ENCODE data around the gene CDKAL1.

The CDKAL1 gene

GRCh38 chr6:21238208-21238607 is 704.0 kb downstream of the CDKAL1 start:
- no peak overlapping the region for H3K18ac ChIP-seq (ENCODE audit: low read length)
- H3K27ac ChIP-seq (ENCODE audit: low read depth, low read length): no peak overlapping the region
- no peak overlapping the region for H3K56ac ChIP-seq (ENCODE audit: low read length)
- WGBS (ENCODE audit: extremely low coverage, insufficient coverage, low lambda C conversion rate): no CpG with 5 or more reads among the region's 2 CpGs
- no peak overlapping the region for H3K4me3 ChIP-seq (ENCODE audit: low read length)
- no peak overlapping the region for H4K8ac ChIP-seq (ENCODE audit: low read depth, low read length)
- H3K4ac ChIP-seq (ENCODE audit: low read depth, low read length): no peak overlapping the region
- no peak overlapping the region for H2BK120ac ChIP-seq (ENCODE audit: low read depth, low read length)
- no peaks in the 10 kb centered on the region for H3K79me1 ChIP-seq (ENCODE audit: low read length)
- no peaks in the 10 kb centered on the region for H3K79me2 ChIP-seq (ENCODE audit: control insufficient read depth, insufficient read depth, low read length)
- no peaks in the 10 kb centered on the region for H3K36me3 ChIP-seq (ENCODE audit: control insufficient read depth, insufficient read depth, low read length)
- no peak overlapping the region for H3K23ac ChIP-seq (ENCODE audit: low read length)
- no peaks in the 10 kb centered on the region for H3K27me3 ChIP-seq (ENCODE audit: insufficient read depth, low read length, poor library complexity)
- no peak for DNase-seq
- H2BK15ac ChIP-seq (replicated peaks; ENCODE audit: low read depth): no peak overlapping the region
- no peak overlapping the region for H2BK5ac ChIP-seq (ENCODE audit: low read length)
- H3K9ac ChIP-seq (ENCODE audit: low read length): no peak overlapping the region
- no peak overlapping the region for H3K4me2 ChIP-seq (ENCODE audit: low read length)
- H2AK5ac ChIP-seq (ENCODE audit: low read length): no peak overlapping the region
- H3K4me1 ChIP-seq (ENCODE audit: control insufficient read depth, low read depth, low read length): peaks cover 3% of the 10 kb centered on the region
- no peak overlapping the region for H4K5ac ChIP-seq (ENCODE audit: low read length)

GRCh38 chr6:21240709-21241108 is 706.5 kb downstream of the CDKAL1 start:
- Histone ChIP-seq H3K79me2 (ENCODE audit: control insufficient read depth, insufficient read depth, low read length) (no peaks in the 10 kb centered on the region), H2BK15ac (replicated peaks; ENCODE audit: low read depth) (no peak overlapping the region), H2BK5ac (ENCODE audit: low read length) (no peak overlapping the region), H3K36me3 (ENCODE audit: control insufficient read depth, insufficient read depth, low read length) (no peaks in the 10 kb centered on the region), H3K27me3 (ENCODE audit: insufficient read depth, low read length, poor library complexity) (no peaks in the 10 kb centered on the region), H3K4me2 (ENCODE audit: low read length) (no peak overlapping the region), H3K4me3 (ENCODE audit: low read length) (no peak overlapping the region), H2AK5ac (ENCODE audit: low read length) (no peak overlapping the region), H2BK120ac (ENCODE audit: low read depth, low read length) (no peak overlapping the region), H3K56ac (ENCODE audit: low read length) (no peak overlapping the region), H3K23ac (ENCODE audit: low read length) (no peak overlapping the region), H4K5ac (ENCODE audit: low read length) (no peak overlapping the region), H3K4ac (ENCODE audit: low read depth, low read length) (no peak overlapping the region), H3K9ac (ENCODE audit: low read length) (no peak overlapping the region), H3K79me1 (ENCODE audit: low read length) (no peaks in the 10 kb centered on the region), H3K18ac (ENCODE audit: low read length) (no peak overlapping the region), H4K8ac (ENCODE audit: low read depth, low read length) (no peak overlapping the region), H3K27ac (ENCODE audit: low read depth, low read length) (no peak overlapping the region), H3K4me1 (ENCODE audit: control insufficient read depth, low read depth, low read length) (peaks cover 3% of the 10 kb centered on the region)
- no CpG with 5 or more reads among the region's 2 CpGs for WGBS (ENCODE audit: extremely low coverage, insufficient coverage, low lambda C conversion rate)
- DNase-seq: no peak

DNA sequence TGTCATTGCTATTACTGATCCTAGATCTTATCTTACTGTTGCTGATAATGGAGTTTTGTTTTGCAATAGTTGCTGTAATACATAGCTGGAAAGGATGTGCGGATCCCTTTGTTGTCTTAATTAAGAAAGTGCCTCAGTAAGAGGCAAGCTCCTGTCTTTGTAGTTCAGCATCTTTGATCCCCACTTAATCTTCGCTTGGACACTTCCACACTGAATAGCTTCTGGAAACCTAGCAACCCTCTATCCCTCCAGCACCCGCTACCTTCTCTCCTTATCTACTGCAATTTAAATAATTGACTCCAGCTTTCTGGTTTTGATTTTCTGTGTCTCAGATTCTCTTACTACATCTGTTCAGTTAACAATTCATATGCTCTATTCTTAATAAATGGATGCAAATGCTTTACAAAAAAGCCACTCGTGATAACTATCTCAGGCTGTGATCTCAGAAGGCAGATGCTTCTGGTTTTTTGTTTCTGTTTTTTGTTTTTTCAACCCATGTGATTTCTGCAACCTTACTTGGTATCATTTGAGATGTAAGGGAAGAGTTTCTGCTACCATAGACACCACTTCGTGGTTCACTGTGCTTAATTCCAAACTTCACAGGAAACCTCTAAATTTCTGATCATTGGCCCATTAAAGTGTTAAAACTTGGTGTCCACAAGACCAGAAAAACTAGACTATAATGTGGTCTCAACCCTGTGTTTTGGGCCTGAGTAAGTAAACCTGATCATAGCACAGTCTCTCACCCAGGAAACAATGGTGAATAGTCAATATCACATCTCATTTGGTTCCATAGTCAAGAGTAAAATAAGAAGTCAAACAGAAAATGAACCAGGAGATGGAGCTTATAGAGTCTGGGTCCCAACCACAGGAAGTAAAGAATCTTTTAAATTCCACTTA is 707.2 kb downstream of the CDKAL1 start:
- Histone ChIP-seq H3K9ac (ENCODE audit: low read length) (no peak overlapping the region), H2BK5ac (ENCODE audit: low read length) (no peak overlapping the region), H3K79me1 (ENCODE audit: low read length) (no peaks in the 10 kb centered on the region), H3K56ac (ENCODE audit: low read length) (no peak overlapping the region), H2AK5ac (ENCODE audit: low read length) (no peak overlapping the region), H3K18ac (ENCODE audit: low read length) (no peak overlapping the region), H2BK120ac (ENCODE audit: low read depth, low read length) (no peak overlapping the region), H3K4me2 (ENCODE audit: low read length) (no peak overlapping the region), H3K79me2 (ENCODE audit: control insufficient read depth, insufficient read depth, low read length) (no peaks in the 10 kb centered on the region), H4K8ac (ENCODE audit: low read depth, low read length) (no peak overlapping the region), H3K4ac (ENCODE audit: low read depth, low read length) (no peak overlapping the region), H4K5ac (ENCODE audit: low read length) (no peak overlapping the region), H3K36me3 (ENCODE audit: control insufficient read depth, insufficient read depth, low read length) (no peaks in the 10 kb centered on the region), H3K4me1 (ENCODE audit: control insufficient read depth, low read depth, low read length) (peaks cover 3% of the 10 kb centered on the region), H3K27ac (ENCODE audit: low read depth, low read length) (no peak overlapping the region), H3K27me3 (ENCODE audit: insufficient read depth, low read length, poor library complexity) (no peaks in the 10 kb centered on the region), H2BK15ac (replicated peaks; ENCODE audit: low read depth) (no peak overlapping the region), H3K23ac (ENCODE audit: low read length) (no peak overlapping the region), H3K4me3 (ENCODE audit: low read length) (no peak overlapping the region)
- no CpG with 5 or more reads among the region's 5 CpGs for WGBS (ENCODE audit: extremely low coverage, insufficient coverage, low lambda C conversion rate)
- peak; percentile 34 for DNase-seq

GRCh38 chr6:21244897-21245470 is 710.7 kb downstream of the CDKAL1 start:
- no peak overlapping the region for H3K4me3 ChIP-seq (ENCODE audit: low read length)

DNA sequence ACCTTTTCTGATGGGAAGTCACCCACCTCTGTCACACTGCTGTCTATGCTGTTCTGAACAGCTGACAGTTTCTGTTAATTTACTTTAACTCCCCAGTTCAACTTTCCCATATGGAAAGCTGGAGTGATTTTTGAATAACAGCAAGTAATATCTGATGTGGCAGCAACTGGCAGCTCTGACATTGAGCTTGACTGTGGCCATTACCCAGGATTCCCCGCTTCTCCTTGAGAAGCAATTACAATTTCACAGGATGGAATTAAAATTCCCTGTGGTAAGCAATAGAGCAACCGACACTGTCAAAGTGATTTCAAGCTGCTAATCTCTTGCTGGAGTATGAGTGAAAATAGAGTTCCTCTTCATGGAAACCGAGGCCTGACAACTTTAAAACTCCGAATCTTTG is 711.2 kb downstream of the CDKAL1 start:
- no peak overlapping the region for H3K9ac ChIP-seq (ENCODE audit: low read length)
- H3K4ac ChIP-seq (ENCODE audit: low read depth, low read length): no peak overlapping the region
- no peak overlapping the region for H2BK5ac ChIP-seq (ENCODE audit: low read length)
- H4K5ac ChIP-seq (ENCODE audit: low read length): no peak overlapping the region
- no CpG with 5 or more reads among the region's 4 CpGs for WGBS (ENCODE audit: extremely low coverage, insufficient coverage, low lambda C conversion rate)
- peak overlapping the region; percentile 85 for H2BK15ac ChIP-seq (replicated peaks; ENCODE audit: low read depth)
- H2AK5ac ChIP-seq (ENCODE audit: low read length): no peak overlapping the region
- H3K79me2 ChIP-seq (ENCODE audit: control insufficient read depth, insufficient read depth, low read length): no peaks in the 10 kb centered on the region
- no peak overlapping the region for H3K23ac ChIP-seq (ENCODE audit: low read length)
- no peaks in the 10 kb centered on the region for H3K27me3 ChIP-seq (ENCODE audit: insufficient read depth, low read length, poor library complexity)
- no peaks in the 10 kb centered on the region for H3K79me1 ChIP-seq (ENCODE audit: low read length)
- H4K8ac ChIP-seq (ENCODE audit: low read depth, low read length): no peak overlapping the region
- no peak overlapping the region for H3K56ac ChIP-seq (ENCODE audit: low read length)
- H3K4me2 ChIP-seq (ENCODE audit: low read length): no peak overlapping the region
- H3K18ac ChIP-seq (ENCODE audit: low read length): no peak overlapping the region
- H3K4me3 ChIP-seq (ENCODE audit: low read length): no peak overlapping the region
- H2BK120ac ChIP-seq (ENCODE audit: low read depth, low read length): no peak overlapping the region
- H3K36me3 ChIP-seq (ENCODE audit: control insufficient read depth, insufficient read depth, low read length): no peaks in the 10 kb centered on the region
- no peak overlapping the region for H3K27ac ChIP-seq (ENCODE audit: low read depth, low read length)
- H3K4me1 ChIP-seq (ENCODE audit: control insufficient read depth, low read depth, low read length): peaks cover 2% of the 10 kb centered on the region
- no peak for DNase-seq

More at GRCh38 chr6:21244897-21245470, 710.7 kb downstream of the CDKAL1 start:
- H3K23ac ChIP-seq (ENCODE audit: low read length): no peak overlapping the region
- H3K4me2 ChIP-seq (ENCODE audit: low read length): no peak overlapping the region
- H3K4ac ChIP-seq (ENCODE audit: low read depth, low read length): no peak overlapping the region
- no peak overlapping the region for H4K8ac ChIP-seq (ENCODE audit: low read depth, low read length)
- H4K5ac ChIP-seq (ENCODE audit: low read length): no peak overlapping the region
- no peaks in the 10 kb centered on the region for H3K27me3 ChIP-seq (ENCODE audit: insufficient read depth, low read length, poor library complexity)
- DNase-seq: no peak
- H3K9ac ChIP-seq (ENCODE audit: low read length): no peak overlapping the region
- no peak overlapping the region for H2BK5ac ChIP-seq (ENCODE audit: low read length)
- no peak overlapping the region for H2AK5ac ChIP-seq (ENCODE audit: low read length)
- no CpG with 5 or more reads among the region's 3 CpGs for WGBS (ENCODE audit: extremely low coverage, insufficient coverage, low lambda C conversion rate)
- no peak overlapping the region for H3K18ac ChIP-seq (ENCODE audit: low read length)
- H3K56ac ChIP-seq (ENCODE audit: low read length): no peak overlapping the region
- no peaks in the 10 kb centered on the region for H3K36me3 ChIP-seq (ENCODE audit: control insufficient read depth, insufficient read depth, low read length)
- no peak overlapping the region for H2BK120ac ChIP-seq (ENCODE audit: low read depth, low read length)
- peaks cover 2% of the 10 kb centered on the region for H3K4me1 ChIP-seq (ENCODE audit: control insufficient read depth, low read depth, low read length)
- no peaks in the 10 kb centered on the region for H3K79me2 ChIP-seq (ENCODE audit: control insufficient read depth, insufficient read depth, low read length)
- no peaks in the 10 kb centered on the region for H3K79me1 ChIP-seq (ENCODE audit: low read length)
- no peak overlapping the region for H3K27ac ChIP-seq (ENCODE audit: low read depth, low read length)
- H2BK15ac ChIP-seq (replicated peaks; ENCODE audit: low read depth): no peak overlapping the region
